Chondrocyte (in vitro differentiated cells): Measurements from ENCODE around the gene TENT5C. TPM values are rescaled to one million over a fixed set of nuclear protein-coding genes. Genes with fewer than 3 reads are reported as not detected.

Experiments
- DNase-seq: peaks from one replicate; pipeline ENCODE4 v3.0.0; 2021; ENCODE audit warnings: mixed read lengths, low spot score
- H3K27ac Mint-ChIP-seq: one replicate; pipeline ENCODE4 v1.8.0; 2021; ENCODE audit warnings: mild to moderate bottlenecking, moderate library complexity, mixed read lengths; ENCODE audit not compliant: unreplicated experiment
- H3K27me3 Mint-ChIP-seq: 2 replicates; pipeline ENCODE4 v1.8.0; 2021; ENCODE audit warnings: low read depth, mixed read lengths
- H3K36me3 Mint-ChIP-seq: 2 replicates; pipeline ENCODE4 v1.8.0; 2021; ENCODE audit warnings: low read depth, mixed read lengths
- H3K4me1 Mint-ChIP-seq: 2 replicates; pipeline ENCODE4 v1.8.0; 2021; ENCODE audit warnings: low read depth, mild to moderate bottlenecking, mixed read lengths
- H3K4me3 Mint-ChIP-seq: one replicate; pipeline ENCODE4 v1.8.0; 2021; ENCODE audit warnings: mild to moderate bottlenecking, moderate library complexity, mixed read lengths; ENCODE audit not compliant: unreplicated experiment
- H3K9me3 Mint-ChIP-seq: 2 replicates; pipeline ENCODE4 v1.8.0; 2021; ENCODE audit warnings: low read depth, mixed read lengths
- CTCF ChIP-seq: fragments of 200-600 bp; sonication (generic); IDR thresholded peaks from 2 replicates; pipeline ENCODE4 v1.5.0; 2021; ENCODE audit warnings: antibody characterized with exemption, mild to moderate bottlenecking, moderate library complexity
- total RNA-seq: library from RNA; stranded (reverse); gene quantifications from 3 replicates; pipeline ENCODE4 v1.2.1, GENCODE V29; 2021

Gene TENT5C
- total RNA-seq, 1 donor from 2014 or later, result 0.20 TPM

GRCh38 chr1:117632269-117633067 lies 26.6 kb downstream of the TENT5C start:
- no peaks in the 10 kb centered on the region for H3K9me3 Mint-ChIP-seq
- no peak overlapping the region for H3K4me3 Mint-ChIP-seq
- no peak for DNase-seq
- no peaks in the 10 kb centered on the region for H3K36me3 Mint-ChIP-seq
- no peak for TF ChIP-seq CTCF
- peaks cover 20% of the 10 kb centered on the region for H3K4me1 Mint-ChIP-seq
- no peak overlapping the region for H3K27ac Mint-ChIP-seq
- peaks cover 10% of the 10 kb centered on the region for H3K27me3 Mint-ChIP-seq

GRCh38 chr1:117633068-117633345 lies 27.2 kb downstream of the TENT5C start:
- Mint-ChIP-seq H3K27me3 (peaks cover 10% of the 10 kb centered on the region), H3K4me1 (peaks cover 15% of the 10 kb centered on the region), H3K4me3 (no peak overlapping the region), H3K9me3 (no peaks in the 10 kb centered on the region), H3K36me3 (no peaks in the 10 kb centered on the region), H3K27ac (no peak overlapping the region)
- no peak for DNase-seq
- no peak for TF ChIP-seq CTCF

GRCh38 chr1:117633423-117633822 lies 27.6 kb downstream of the TENT5C start:
- Mint-ChIP-seq H3K27ac (no peak overlapping the region), H3K9me3 (no peaks in the 10 kb centered on the region), H3K27me3 (peaks cover 10% of the 10 kb centered on the region), H3K36me3 (no peaks in the 10 kb centered on the region), H3K4me3 (no peak overlapping the region), H3K4me1 (peaks cover 14% of the 10 kb centered on the region)
- no peak for TF ChIP-seq CTCF
- no peak for DNase-seq

GRCh38 chr1:117633936-117634335 lies 28.1 kb downstream of the TENT5C start:
- peaks cover 14% of the 10 kb centered on the region for H3K4me1 Mint-ChIP-seq
- H3K9me3 Mint-ChIP-seq, result no peaks in the 10 kb centered on the region
- TF ChIP-seq CTCF, result no peak
- H3K27me3 Mint-ChIP-seq, result peaks cover 11% of the 10 kb centered on the region
- H3K27ac Mint-ChIP-seq, result no peak overlapping the region
- no peaks in the 10 kb centered on the region for H3K36me3 Mint-ChIP-seq
- no peak for DNase-seq
- H3K4me3 Mint-ChIP-seq, result no peak overlapping the region

GRCh38 chr1:117634631-117635030 lies 28.8 kb downstream of the TENT5C start:
- Mint-ChIP-seq H3K36me3 (no peaks in the 10 kb centered on the region), H3K27me3 (peaks cover 11% of the 10 kb centered on the region), H3K4me1 (peaks cover 14% of the 10 kb centered on the region), H3K27ac (no peak overlapping the region), H3K4me3 (no peak overlapping the region), H3K9me3 (no peaks in the 10 kb centered on the region)
- no peak for TF ChIP-seq CTCF
- DNase-seq, result no peak
